GM18519 (cell line): ENCODE data around the gene SLIT1.

Source experiments
- ATAC-seq: cut with Tn5 transposase; IDR thresholded peaks from one replicate; pipeline ENCODE4 v1.9.1; 2021; ENCODE audit warnings: mild to moderate bottlenecking, moderate library complexity; ENCODE audit not compliant: unreplicated experiment, low FRiP score

SLIT1 gene

DNA sequence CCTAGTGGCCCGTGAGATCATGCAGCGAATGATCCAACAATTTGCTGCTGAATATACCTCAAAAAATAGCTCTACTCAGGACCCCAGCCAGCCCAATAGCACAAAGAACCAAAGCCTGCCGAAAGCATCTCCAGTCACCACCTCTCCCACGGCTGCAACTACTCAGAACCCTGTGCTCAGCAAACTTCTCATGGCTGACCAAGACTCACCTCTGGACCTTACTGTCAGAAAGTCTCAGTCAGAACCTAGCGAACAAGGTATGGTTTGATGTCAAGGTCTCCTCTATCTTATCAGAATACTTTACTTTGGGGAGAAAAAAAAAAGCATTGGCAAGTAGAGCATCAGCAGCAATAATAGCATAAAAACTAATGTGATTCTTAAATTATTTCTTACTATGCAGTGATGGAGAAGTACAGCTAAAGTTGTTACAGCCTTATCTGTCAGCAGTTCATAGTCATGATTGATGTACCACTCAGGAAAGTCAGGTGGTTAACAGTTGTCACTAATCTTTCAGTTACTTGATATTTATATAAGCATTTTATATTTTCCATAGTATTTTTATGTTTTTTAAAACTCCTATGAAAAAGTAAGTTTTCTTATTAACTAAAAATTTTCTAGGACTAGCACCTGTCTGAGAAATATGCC, 236.6 kb downstream of the SLIT1 start:
- ATAC-seq, result no peak
